SKM-1 treated with dmso at 0.1 percent for 144 hours (cell line): ENCODE data around the gene PPIE.
"Not testable (repeated sequence)": the region's sequence is repeated elsewhere in the genome, so short reads cannot be mapped to it uniquely, and the experiment has no call there.

Experiments used
- DNase-seq: peaks from one replicate; lab custom pipeline; 2025; ENCODE audit not compliant: unreplicated experiment; lab: John Stamatoyannopoulos, UW

Gene PPIE

GRCh38 chr1:39757501-39757900 is 18.8 kb downstream of the PPIE start:
- no peak for DNase-seq

DNA sequence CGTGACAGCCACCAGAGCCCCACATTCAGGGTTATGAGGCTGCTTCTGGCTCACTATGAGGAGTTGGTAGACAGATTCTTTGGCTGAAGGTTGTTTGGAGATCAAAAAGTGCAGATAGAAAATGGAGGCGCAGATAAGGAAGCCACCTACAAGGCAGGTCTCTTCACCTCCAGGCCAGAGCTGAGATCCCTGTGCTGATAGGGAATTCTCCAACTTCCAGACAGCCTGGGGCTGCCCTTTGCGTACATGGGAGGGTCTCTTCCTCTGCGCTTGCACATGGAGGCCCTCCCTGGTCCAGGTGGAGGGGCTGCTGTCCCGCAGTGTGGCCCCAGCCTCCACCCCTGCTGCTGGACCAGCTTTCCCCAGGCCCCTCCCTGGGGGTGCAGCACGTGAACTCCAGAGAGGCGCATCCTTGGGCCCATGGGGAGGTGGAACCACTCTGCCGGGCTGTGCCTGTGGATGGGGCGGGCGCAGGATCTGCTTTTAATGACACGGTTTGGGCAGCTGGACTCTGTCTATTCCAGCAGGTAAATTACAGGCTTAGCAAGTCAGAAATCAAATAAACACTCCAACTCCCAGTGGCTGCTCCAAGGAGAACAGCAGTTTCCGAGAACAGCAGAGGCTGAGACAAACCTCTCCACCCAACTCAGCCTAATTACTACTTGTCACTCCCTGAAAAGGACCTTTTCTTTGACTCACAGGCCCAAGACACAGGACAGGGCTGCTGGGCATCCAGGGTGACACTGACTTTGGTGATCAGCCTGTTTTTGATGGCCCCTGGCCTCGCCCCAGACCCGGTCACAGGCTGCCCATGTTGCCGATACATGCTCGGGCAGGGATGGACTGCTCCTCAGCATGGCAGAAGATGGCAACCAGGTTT is 20.1 kb downstream of the PPIE start:
- no peak for DNase-seq

- DNase-seq, result no peak
Measured at GRCh38 chr1:39759436-39759726, 20.7 kb downstream of the PPIE start.

- DNase-seq, result no peak
Measured at GRCh38 chr1:39760074-39761008, 21.7 kb downstream of the PPIE start.

- no peak for DNase-seq
Measured at GRCh38 chr1:39761016-39761415, 22.3 kb downstream of the PPIE start.

DNA sequence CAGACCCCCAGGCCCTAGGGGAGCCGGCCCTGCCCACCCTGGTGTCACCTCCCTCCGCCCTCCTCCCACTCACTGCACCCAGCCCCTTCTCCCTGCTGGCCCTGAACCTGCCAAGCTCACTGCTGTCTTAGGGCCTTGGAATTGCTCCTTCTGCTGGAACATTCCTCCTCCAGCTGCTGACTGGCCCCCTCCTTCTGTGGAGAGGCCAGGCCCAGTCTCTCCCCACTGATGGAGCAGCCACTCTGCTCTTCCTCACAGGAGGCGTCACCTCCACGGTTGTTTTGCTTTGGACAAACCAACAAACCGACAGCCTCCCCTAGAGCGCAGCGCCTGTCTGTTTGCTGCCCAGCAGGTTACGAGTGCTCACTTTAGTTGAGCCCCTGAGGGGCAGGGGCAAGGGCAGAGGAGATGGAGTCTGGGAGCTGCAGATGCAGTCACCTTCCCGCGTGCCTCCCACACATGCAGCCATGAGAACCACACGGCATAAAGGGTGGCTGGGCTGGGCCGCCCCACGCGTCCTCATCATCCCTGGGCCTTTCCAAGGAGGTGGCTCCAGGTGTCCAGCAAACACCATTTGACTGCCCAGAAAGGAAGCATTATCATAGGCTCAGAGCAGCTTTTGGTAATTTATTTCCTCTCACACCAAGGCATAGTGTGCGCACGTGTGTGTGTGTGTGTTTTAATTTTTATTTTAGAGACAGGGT is 23.0 kb downstream of the PPIE start:
- no peak for DNase-seq

GRCh38 chr1:39762550-39763540 is 24.2 kb downstream of the PPIE start:
- DNase-seq, result no peak

DNA sequence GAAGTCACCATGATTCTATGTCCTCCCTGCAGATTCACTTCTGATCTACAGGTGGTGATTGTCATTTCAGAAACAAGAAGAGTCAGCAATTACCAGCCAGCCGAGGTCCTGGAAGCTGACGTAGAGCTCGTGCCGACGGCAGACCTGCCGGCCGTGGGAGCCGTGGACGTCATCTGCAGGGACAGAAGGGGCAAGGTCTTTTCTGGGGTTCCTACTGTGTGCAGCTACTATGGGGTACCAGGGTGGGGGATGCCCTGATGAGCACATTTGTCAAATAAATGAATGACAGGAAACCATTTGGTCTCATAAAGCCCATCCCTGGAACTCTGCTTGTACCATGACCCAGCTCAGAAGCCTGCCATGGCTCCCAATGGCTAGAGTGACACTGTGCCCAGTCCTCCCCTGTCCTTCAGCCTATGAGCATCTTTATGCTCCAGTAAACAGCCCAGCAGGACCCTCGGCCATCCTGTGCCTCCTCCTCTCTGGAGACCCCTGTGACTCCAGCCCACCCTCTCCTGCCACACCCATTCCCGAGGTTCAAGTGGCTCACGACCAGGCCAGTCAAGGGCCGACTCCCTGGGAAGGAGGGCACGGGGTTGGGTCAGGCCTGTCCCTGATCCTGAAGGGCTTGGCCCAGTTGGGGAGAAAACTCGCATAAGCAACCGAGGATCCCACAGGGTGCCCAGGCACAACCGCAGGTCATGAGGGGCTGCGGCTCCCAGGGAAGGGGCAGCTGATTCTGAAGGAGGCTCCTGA is 25.1 kb downstream of the PPIE start:
- not testable (repeated sequence) for DNase-seq

- DNase-seq, result not testable (repeated sequence)
Measured at GRCh38 chr1:39764512-39764911, 25.8 kb downstream of the PPIE start.

DNA sequence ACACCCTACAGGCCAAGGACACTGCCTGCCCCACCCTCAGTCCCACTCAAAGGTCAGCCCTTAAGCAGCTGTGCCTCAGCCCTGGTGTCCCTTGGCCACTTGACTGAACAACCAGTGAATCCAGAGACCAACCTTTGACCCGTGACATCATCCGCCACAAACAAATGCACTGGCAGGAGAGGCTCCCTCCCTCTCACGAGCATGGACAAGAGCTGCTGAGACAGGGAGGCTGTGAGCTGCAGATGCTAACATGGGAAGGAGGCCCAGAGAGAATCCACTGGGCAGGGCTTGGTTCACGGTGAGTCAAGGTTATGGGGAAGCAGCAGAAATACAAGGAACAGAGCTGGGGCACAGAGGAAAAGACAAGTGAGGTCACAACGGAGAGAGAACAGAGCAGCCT is 27.8 kb downstream of the PPIE start:
- not testable (repeated sequence) for DNase-seq

- not testable (repeated sequence) for DNase-seq
Measured at GRCh38 chr1:39769502-39769901, 30.8 kb downstream of the PPIE start.

DNA sequence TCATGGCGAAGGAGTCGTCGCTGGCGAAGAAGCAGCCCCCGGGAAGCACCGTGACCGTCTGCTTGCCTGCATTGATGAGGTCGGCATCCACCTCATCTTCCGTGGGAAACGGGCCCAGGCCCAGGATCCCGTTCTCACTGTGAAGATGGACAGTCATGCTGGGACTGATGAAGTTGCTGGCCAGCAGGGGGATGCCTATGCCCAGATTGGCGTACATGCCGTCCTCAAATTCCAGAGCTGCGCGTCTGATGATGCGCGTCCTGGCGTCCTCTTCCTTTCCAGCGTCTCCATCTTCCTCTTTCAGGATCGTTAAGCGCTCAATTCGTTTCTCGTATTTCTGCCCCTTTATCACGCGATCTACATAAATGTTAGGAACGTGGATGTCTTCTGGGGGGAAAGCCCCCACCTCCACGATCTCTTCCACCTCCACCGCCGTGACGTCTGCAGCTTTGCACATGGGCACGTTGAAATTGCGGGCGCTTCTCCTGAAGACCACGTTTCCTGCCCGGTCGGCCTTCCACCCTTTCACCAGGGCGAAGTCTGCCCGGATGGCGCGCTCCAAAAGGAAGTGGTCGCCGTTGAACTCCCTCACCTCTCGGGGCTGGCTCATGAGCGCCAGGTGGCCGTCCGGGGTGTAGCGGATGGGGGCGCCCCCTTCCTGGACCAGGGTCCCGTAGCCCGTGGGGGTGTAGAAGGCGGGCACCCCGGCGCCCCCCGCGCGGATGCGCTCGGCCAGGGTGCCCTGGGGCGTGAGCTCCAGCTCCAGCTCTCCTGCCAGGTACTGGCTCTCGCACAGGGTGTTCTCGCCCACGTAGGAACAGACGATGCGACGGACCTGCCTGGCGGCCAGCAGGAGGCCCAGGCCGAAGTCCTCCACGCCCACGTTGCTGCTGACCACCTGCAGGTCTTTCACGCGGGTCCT is 31.7 kb downstream of the PPIE start:
- not testable (repeated sequence) for DNase-seq

- DNase-seq, result not testable (repeated sequence)
Measured at GRCh38 chr1:39771022-39771532, 32.4 kb downstream of the PPIE start, which contains the start of gene OXCT2. TSS of gene OXCT2 (minus strand) at chr1:39771348. CDS start at chr1:39771255, 93 bp downstream.

- not testable (repeated sequence) for DNase-seq
Measured at GRCh38 chr1:39773369-39773979, 34.8 kb downstream of the PPIE start.

GRCh38 chr1:39775141-39775540 is 36.5 kb downstream of the PPIE start:
- not testable (repeated sequence) for DNase-seq

DNA sequence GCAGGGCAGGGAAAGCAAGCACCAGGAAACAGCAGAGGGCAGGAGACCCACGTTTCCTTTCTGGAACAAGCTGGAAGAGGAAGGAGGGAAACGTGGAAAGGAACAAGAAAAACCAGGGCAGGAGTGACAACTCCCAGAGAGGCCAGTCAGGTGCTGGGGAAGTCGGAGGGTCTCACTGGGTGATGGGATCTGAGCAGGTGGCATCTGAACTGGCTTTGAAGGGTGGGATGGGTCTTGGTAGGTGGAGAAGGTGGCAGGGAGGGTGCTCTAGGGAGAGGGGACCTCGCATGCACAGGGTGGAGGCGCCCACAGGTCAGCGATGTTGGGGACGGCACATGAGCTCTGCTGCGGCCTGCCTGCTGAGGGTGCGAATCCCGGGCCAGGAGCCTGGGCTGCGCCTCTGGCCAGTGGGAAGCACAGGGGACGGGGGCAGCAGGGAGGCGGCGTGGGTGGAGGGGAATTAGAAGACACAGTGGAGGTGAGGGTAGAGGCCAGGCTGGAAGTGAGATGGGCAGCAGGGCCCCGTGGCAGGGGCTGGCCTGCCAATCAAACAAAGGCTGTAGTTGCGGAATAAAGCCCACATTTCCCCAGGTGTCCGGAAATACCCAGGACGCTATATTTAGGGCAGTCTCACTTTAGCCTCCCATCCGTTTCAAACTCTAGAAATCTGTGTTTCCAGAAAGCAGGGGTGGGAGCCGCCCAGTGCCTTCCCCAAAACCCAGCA is 37.2 kb downstream of the PPIE start:
- not testable (repeated sequence) for DNase-seq

- no peak for DNase-seq
Measured at GRCh38 chr1:39776400-39776713, 37.7 kb downstream of the PPIE start.
